ENCODE results near the gene PYGB.
"Not testable (repeated sequence)": the region's sequence is repeated elsewhere in the genome, so short reads cannot be mapped to it uniquely, and the experiment has no call there.

PYGB gene

DNA sequence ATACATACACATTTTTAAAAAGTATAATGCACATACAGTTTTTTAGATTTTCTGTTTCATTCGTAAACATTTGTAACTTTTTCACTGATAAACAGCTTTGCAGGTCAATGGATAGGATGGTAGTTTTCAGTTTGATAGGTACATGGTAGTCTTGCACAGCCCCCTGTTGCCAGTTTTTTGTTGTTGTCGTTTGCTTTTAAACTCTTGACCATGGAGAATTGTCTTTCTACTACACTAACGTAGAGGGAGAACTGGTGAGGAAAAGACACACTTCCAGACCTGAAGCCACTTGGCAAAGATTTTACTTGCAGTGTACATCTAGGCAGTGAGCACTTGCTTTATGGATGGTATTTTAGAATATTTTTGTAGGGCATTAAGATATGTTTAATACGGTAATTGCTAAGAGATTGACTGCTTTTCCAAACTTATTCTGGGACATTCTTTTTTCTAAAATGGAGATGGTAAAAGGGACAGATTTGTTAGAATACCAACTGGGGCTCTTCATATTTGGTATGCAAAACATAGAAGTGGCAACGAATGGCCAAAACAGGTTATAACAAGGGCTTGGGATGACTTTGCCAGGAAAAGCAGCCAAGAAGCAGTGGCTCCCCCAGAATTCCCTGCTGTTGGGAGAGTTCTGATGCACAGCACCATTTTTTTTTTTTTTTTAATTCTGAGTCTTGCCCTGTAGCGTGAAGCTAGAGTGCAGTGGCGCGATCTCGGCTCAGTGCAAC, 1.5 kb downstream of the PYGB start:
- FAIRE-seq = no peak

DNA sequence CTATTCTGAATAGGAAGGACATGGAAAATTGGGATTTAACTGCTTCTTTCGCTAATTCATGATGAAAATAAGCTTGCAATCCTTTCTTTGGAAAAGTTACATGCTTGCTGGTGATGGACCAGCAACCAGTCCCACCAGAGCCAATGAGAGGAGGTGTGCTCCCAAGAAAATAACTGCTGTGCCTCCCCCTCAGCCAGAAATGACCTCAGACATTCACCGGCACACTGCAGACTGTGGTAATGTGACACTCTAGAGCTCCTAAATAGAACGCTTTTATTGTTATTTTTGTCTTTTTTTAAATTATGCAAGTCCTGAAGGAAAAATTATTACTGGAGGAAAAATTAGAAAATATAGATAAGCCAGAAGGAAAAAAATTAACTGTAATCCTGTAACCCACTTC, 2.6 kb downstream of the PYGB start:
- no peak for FAIRE-seq

GRCh38 chr20:25251019-25251418, 3.1 kb downstream of the PYGB start:
- FAIRE-seq = no peak

GRCh38 chr20:25251558-25251957, 3.7 kb downstream of the PYGB start:
- FAIRE-seq = no peak

GRCh38 chr20:25252230-25252651, 4.4 kb downstream of the PYGB start:
- no peak for FAIRE-seq

DNA sequence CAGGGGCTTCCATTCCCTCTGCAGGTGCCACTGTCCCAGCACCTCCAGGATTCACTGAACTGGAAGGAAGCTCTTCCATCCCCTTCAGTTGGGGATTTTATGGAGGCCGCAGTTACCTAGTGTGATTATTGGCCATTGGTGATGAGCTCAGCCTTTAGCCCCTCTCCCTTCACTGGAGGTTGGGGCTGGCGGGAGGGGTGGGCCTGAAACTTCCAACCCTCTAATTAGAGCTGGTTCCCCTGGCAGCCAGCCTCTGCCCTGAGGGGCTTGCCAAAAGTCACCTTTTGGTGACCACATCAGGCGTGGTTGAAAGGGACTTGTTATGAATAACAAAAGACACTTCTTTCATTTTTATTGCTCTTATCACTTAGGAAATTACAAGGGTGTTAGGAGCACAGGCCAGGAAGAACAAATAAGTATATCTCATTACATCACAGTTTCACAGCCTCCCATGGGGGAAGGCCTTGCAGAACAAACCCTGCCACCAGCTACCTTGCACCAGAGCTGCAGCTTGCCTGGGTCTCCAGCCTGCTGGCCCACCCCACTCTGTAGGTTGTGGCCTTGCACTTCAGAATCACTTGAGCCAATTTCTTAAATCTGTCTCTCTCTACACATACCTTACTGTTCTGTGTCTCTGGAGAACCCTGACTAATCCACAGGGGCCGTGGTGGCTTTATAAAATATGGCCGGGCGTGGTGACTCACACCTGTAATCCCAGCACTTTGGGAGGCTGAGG, 5.0 kb downstream of the PYGB start:
- no peak for FAIRE-seq

DNA sequence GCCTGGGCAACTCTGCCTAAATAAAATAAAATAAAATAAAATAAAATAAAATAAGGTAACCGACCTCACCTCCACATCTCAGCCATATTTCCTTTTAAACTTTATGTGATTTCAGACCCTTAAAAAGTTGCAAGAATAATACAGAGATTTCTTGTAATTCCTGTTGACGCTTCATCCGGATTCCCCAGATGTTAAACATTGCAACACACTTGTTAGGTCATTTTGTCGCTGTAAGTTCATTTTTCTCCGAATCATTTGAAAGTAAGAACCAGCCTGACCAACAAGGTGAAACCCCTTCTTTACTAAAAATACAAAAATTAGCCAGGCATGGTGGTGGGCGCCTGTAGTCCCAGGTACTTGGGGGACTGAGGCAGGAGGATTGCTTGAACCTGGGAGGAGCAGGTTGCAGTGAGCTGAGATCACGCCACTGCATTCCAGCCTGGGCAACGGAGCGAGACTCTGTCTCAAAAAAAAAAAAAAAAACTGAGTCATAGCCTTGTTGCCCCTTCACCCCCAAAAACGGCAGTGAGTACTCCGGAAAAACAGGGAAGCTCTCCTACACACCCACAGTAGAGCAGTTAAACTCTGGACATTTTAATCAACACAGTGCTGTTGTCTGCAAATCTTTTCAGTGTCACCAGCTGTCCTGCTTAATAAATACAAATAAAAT, 5.9 kb downstream of the PYGB start:
- FAIRE-seq = no peak

DNA sequence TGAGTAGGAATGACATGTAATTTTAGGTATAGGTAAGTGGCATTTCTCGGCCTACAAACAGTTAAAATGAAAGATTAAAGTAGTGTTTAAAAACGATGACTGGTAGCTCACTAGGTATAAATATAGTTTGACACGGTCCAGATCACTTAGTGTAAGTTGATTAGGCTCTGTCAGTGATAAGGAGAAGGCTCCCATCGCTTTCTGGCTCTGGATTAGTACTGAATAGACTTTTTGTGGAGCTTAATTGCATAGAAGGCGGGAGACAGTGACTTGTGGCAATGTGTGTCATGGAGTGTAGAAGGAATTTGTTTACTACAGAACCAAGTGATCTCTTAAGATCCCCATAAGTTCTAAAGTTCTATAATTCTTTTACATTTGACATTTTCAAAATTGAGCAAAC, 6.7 kb downstream of the PYGB start:
- FAIRE-seq = no peak

- no peak for FAIRE-seq
Observed at GRCh38 chr20:25254986-25255680, 7.2 kb downstream of the PYGB start.

- no peak for FAIRE-seq
Observed at GRCh38 chr20:25256226-25256859, 8.5 kb downstream of the PYGB start.

DNA sequence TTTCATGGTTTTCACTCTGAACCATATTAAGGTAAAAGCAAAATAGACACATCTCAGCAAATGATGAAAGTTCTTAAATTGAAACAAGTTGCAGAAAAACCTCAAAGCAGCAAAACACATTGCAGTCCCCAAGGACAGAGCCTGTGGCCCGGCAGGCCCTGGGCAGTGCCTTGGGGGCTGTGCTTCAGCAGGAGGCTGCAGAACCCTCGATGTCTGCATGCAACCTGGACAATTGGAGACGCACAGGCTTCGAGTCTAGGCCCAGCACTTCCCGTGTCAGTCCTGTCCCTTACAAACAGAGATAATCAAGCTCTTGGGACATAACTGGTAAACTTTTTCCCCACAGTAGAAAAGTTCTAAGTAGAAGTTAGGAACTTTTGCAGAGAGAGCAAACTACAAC, 9.2 kb downstream of the PYGB start:
- FAIRE-seq = no peak

DNA sequence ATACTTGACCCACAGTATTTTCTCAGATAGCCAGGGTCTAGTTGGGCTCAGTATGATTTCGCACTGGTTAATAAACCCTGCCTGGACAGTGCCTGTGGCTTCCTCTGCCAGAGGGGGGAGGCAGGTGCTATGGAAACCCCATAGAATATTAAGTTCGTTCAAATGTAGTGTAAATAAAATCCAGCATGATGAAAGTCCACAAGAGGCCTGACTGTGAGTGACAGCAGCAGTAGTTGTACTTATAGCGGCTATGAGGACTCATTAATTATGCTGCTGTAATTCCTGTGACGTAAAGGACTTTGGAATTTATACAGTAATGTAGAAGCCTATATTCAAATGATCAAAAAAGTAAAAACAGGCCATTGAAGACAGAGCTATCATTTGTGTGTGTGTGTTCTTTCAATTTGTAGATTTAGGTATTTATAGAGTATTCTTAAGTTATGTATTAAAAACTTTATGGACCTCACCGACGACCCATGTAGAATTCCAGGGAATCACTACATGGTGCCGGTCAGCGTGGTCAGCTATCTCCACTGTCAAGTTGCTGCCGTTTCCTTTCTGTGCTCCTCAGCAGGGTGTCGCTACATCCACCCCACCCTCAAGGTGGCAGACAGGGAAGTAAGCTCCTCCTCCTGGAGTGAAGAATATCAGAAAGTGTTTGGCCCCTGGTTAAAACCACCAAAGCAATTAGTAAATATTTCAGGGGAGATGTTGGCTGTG, 10.0 kb downstream of the PYGB start:
- no peak for FAIRE-seq

GRCh38 chr20:25258476-25258805, 10.6 kb downstream of the PYGB start:
- FAIRE-seq = no peak

DNA sequence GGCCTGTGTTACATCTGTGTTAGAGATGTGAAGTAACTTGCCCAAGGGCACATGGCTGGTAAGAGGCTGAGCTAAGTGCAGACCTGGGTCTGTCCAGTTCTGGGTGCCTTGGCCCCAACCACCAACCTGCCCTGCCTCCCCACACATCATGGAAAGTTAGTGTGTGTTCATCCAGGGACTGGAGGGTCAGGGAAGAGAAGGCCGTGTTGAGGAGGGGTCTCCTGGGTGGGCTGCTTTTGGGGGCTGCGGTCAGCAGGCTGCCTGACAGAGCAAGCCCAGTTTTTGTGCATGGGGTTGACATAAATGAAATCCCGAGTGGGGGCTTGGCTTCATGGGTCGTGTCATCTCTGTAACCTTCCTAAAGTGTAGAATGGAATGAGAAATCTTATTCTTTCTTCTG, 10.9 kb downstream of the PYGB start:
- FAIRE-seq = no peak

GRCh38 chr20:25259358-25259757, 11.5 kb downstream of the PYGB start:
- FAIRE-seq = no peak

DNA sequence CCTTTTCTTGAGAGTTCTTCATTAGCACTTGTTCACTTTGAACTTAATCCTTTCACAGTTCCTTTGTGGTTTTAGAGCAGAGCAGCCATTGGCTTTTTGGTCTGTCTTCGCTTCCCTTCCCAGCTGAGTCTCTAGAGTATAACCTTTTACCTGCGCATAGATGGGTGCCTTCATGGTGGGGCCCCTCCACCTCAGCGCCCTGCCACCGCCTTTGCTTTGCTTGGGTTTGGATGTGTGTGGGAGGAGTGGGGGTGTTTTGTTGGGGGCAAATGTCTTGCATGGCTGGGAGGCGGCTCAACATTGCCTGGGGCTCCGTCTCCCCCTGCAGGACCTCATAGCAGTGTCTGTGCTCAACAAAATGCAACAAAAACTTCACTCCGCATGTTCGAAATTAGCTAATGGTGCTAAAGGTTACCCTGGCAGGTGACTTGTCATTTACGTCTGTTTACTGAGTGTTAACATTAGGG, 11.9 kb downstream of the PYGB start:
- FAIRE-seq = no peak

DNA sequence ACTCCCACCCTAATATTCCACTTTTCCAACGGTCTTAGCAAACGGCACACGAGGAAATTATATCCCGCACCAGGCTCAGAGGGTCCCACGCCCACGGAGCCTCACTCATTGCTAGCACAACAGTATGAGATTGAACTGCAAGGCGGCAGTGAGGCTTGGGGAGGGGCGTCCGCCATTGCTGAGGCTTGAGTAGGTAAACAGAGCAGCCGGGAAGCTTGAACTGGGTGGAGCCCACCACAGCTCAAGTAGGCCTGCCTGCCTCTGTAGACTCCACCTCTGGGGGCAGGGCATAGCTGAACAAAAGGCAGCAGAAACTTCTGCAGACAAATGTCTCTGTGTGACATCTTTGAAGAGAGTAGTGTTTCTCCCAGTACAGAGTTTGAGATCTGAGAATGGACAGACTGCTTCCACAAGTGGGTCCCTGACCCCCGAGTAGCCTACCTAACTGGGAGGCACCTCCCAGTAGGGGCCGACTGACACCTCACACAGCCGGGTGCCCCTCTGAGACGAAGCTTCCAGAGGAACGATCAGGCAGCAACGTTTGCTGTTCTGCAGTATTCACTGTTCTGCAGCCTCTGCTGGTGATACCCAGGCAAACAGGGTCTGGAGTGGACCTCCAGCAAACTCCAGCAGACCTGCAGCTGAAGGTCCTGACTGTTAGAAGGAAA, 13.0 kb downstream of the PYGB start:
- not testable (repeated sequence) for FAIRE-seq

DNA sequence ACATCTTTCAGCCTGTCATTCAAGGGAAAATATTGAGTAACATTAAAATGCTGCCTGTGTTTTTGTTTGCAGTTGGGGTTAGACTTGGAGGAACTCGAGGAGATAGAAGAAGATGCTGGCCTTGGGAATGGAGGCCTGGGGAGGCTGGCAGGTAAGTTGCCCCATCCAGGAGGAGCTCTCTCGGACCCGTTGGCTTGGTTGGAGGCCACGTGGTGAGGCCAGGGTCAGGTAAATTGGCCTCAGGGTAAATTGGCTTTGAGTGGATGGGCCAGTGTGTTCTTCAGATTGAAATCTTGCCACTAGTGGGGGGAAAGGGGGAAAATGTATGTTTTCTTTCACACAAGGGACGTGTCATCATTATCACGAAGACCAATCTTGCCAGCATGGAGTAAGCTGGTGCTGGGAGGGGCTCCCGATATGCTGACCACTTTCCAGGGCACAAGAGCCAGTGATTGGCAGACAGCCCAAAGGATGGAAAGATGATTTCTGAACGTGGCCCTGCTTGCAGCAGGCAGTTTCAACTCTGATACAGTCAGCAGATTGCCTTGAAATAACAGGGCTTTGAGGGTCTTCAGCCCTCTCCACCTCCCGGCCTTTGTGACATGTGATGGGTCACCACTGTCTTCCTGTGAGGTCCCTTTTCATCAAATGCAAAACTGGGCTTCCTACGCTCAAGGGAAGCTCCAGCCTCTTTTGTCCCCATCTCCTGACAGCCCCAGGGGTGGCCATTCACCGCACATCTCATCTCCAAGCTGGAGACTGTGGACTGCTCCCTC, 21.4 kb downstream of the PYGB start:
- FAIRE-seq = no peak

DNA sequence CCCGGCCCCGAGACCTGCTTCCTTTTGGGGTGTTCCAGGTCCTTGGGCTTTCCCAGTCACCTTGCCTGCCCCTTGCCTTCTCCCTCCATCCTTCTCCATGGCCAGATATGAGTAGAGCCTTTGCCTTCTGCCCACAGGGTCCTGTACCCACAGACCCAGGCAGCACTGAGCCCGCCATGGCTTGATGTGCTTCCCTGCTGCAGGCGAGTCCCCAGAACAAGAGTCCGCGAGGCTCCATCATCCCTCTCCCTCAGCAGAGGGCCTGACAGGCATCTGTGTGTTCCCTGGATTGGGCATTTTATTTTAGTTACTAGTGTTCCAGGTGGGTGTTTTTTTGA, 21.9 kb downstream of the PYGB start:
- no peak for FAIRE-seq

- no peak for FAIRE-seq
Observed at GRCh38 chr20:25270829-25271251, 23.0 kb downstream of the PYGB start.

All from TTC549 (cell line).